Measurements from ENCODE around the gene CNTFR. TPM values are rescaled to one million over a fixed set of nuclear protein-coding genes. Genes with fewer than 3 reads are reported as not detected.

CNTFR gene
- polyA plus RNA-seq, 1 donor (not counting 4 experiments of a cell fraction or from before 2014, with no cell fraction given): 0.42 TPM

DNA sequence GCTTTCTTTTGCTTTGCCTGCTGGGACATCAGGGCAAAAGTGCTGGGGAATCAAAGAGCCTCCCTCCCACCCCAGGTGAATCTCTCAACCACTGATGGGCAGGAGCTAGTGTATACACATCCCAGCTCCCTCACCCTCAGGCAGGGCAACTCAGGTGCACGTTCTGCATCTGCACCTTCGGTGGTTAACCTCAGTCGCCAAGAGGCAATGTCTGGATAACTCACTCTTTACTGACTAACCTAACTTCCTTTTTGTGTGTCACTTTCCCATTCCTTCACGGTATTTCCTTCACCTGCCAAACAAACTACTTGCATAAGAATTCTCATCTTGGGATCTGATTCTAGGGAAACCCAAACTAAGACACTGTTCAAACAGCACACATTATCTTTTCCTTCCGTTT, 26.3 kb downstream of the CNTFR start:
- Histone ChIP-seq H2AFZ (ENCODE audit: control insufficient read depth, low read length) (no peak overlapping the region), H3K4me1 (ENCODE audit: control insufficient read depth, extremely low read depth, insufficient read depth, low read length) (peaks cover 30% of the 10 kb centered on the region), H3K4me2 (ENCODE audit: control insufficient read depth, extremely low read depth, insufficient read depth, low read depth, low read length) (peak overlapping the region; percentile 10), H3K36me3 (ENCODE audit: control insufficient read depth in 2 of 2, extremely low read depth in 1 of 2, insufficient read depth in 2 of 2, low read length in 2 of 2) (no peaks in the 10 kb centered on the region), H4K20me1 (ENCODE audit: control insufficient read depth, extremely low read depth, insufficient read depth, low read length) (peaks cover 9% of the 10 kb centered on the region), H3K79me2 (ENCODE audit: control insufficient read depth, insufficient read depth, low read length) (no peaks in the 10 kb centered on the region), H3K4me3 (ENCODE audit: control insufficient read depth in 2 of 3, extremely low read depth in 1 of 3, insufficient read depth in 2 of 3, low read depth in 1 of 3, low read length in 3 of 3) (no peak overlapping the region), H3K9me1 (ENCODE audit: control insufficient read depth, extremely low read depth, insufficient read depth, low read length) (no peaks in the 10 kb centered on the region), H3K9ac (ENCODE audit: control insufficient read depth, extremely low read depth, insufficient read depth, low read length) (no peak overlapping the region), H3K9me3 (ENCODE audit: control insufficient read depth, low read depth, low read length) (no peaks in the 10 kb centered on the region), H3K27me3 (ENCODE audit: control insufficient read depth, extremely low read depth, insufficient read depth, low read length) (peaks cover 37% of the 10 kb centered on the region), H3K27ac (ENCODE audit: control insufficient read depth, insufficient read depth, low read length) (no peak overlapping the region)
- FAIRE-seq (peak; percentile 97), DNase-seq (ENCODE audit: low read depth, low spot score) (peak; percentile 91)
- TF ChIP-seq, protein P1, sequence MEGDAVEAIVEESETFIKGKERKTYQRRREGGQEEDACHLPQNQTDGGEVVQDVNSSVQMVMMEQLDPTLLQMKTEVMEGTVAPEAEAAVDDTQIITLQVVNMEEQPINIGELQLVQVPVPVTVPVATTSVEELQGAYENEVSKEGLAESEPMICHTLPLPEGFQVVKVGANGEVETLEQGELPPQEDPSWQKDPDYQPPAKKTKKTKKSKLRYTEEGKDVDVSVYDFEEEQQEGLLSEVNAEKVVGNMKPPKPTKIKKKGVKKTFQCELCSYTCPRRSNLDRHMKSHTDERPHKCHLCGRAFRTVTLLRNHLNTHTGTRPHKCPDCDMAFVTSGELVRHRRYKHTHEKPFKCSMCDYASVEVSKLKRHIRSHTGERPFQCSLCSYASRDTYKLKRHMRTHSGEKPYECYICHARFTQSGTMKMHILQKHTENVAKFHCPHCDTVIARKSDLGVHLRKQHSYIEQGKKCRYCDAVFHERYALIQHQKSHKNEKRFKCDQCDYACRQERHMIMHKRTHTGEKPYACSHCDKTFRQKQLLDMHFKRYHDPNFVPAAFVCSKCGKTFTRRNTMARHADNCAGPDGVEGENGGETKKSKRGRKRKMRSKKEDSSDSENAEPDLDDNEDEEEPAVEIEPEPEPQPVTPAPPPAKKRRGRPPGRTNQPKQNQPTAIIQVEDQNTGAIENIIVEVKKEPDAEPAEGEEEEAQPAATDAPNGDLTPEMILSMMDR (optimal IDR thresholded peaks at IDR 0.05 in 1 of 3, IDR thresholded peaks at IDR 0.05 in 1 of 3, conservative IDR thresholded peaks at IDR 0.05 in 1 of 3; ENCODE audit: extremely low read depth in 1 of 3, insufficient read depth in 2 of 3, low read length in 3 of 3): no peak
- TF ChIP-seq EZH2 (IDR thresholded peaks at IDR 0.05; ENCODE audit: low read length): no peak
- dilution Hi-C loops (cut with MboI; ENCODE audit: extremely low pct_ligation_motif_present, low sequenced_read_pairs): no loop called here

GRCh38 chr9:34562135-34562745, 27.3 kb downstream of the CNTFR start:
- Histone ChIP-seq H3K4me3 (ENCODE audit: control insufficient read depth in 2 of 3, extremely low read depth in 1 of 3, insufficient read depth in 2 of 3, low read depth in 1 of 3, low read length in 3 of 3) (no peak overlapping the region), H3K9ac (ENCODE audit: control insufficient read depth, extremely low read depth, insufficient read depth, low read length) (no peak overlapping the region), H2AFZ (ENCODE audit: control insufficient read depth, low read length) (no peak overlapping the region), H4K20me1 (ENCODE audit: control insufficient read depth, extremely low read depth, insufficient read depth, low read length) (peaks cover 10% of the 10 kb centered on the region), H3K36me3 (ENCODE audit: control insufficient read depth in 2 of 2, extremely low read depth in 1 of 2, insufficient read depth in 2 of 2, low read length in 2 of 2) (no peaks in the 10 kb centered on the region), H3K4me1 (ENCODE audit: control insufficient read depth, extremely low read depth, insufficient read depth, low read length) (peaks cover 30% of the 10 kb centered on the region), H3K27me3 (ENCODE audit: control insufficient read depth, extremely low read depth, insufficient read depth, low read length) (peaks cover 34% of the 10 kb centered on the region), H3K9me1 (ENCODE audit: control insufficient read depth, extremely low read depth, insufficient read depth, low read length) (no peaks in the 10 kb centered on the region), H3K4me2 (ENCODE audit: control insufficient read depth, extremely low read depth, insufficient read depth, low read depth, low read length) (no peak overlapping the region), H3K27ac (ENCODE audit: control insufficient read depth, insufficient read depth, low read length) (no peak overlapping the region), H3K9me3 (ENCODE audit: control insufficient read depth, low read depth, low read length) (no peaks in the 10 kb centered on the region), H3K79me2 (ENCODE audit: control insufficient read depth, insufficient read depth, low read length) (no peaks in the 10 kb centered on the region)
- dilution Hi-C loops (cut with MboI; ENCODE audit: extremely low pct_ligation_motif_present, low sequenced_read_pairs): no loop called here
- TF ChIP-seq EZH2 (IDR thresholded peaks at IDR 0.05; ENCODE audit: low read length): no peak
- TF ChIP-seq, protein P1 (optimal IDR thresholded peaks at IDR 0.05 in 1 of 3, IDR thresholded peaks at IDR 0.05 in 1 of 3, conservative IDR thresholded peaks at IDR 0.05 in 1 of 3; ENCODE audit: extremely low read depth in 1 of 3, insufficient read depth in 2 of 3, low read length in 3 of 3): peak in 2 of 3 experiments; percentile 56 to 76
- DNase-seq (ENCODE audit: low read depth, low spot score) (no peak), FAIRE-seq (no peak)
